Breast epithelium (tissue), 3 donors: ENCODE results near the gene ITGAE.

Source experiments
- POLR2A ChIP-seq: fragments of 450-650 bp; IDR thresholded peaks from one replicate; pipeline ENCODE4 v1.6.1; 2016; ENCODE audit warnings: antibody characterized with exemption, mild to moderate bottlenecking, moderate library complexity
- POLR2AphosphoS5 ChIP-seq, 3 donors: sonication (generic); formaldehyde crosslinking; IDR thresholded peaks; one replicate each; pipeline ENCODE4 v1.6.1; 2017; ENCODE audit warnings: antibody characterized with exemption in 3 of 3
- TF ChIP-seq, protein P1 (sequence below), 3 donors: fragments of 450-650 bp; IDR thresholded peaks; one replicate each; pipeline ENCODE4 v1.5.1; 2016 to 2017; ENCODE audit warnings: antibody characterized with exemption in 3 of 3, mild to moderate bottlenecking in 3 of 3, moderate library complexity in 3 of 3

DNA sequence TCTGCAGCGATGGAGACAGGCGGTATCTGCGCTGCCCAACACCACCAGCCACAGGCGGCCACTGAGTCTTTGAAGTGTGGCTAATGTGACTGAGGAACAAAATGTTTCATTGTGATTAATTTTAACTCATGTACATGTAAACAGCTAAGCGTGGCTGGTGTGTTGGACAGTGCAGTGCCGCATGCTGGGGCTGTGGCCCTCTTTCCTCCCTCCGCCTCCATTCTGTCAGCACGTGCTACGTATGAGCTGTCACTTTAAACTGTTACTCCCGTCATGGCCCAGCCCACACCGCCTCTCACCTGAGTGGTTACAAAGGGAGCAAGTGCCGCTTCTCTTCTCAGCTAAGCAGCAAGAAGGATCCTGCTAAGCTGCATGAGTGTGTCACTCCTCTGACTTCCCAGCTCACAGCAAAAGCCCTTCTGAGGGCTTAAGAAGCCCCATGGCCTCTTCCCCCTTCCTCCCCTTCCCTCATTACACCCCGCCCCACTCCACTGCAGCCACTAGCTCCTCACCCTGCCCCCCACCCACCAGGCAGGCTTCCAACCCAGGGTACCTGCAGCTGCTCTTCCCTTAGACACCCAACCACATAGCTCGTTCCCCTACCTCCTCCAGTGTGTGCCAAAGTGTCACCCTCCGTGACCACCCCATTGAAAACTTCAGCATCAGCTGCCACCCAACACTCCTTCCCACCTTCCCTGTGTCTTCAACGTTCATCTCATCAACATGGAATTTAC is 62.3 kb downstream of the ITGAE start:
- TF ChIP-seq, protein P1, sequence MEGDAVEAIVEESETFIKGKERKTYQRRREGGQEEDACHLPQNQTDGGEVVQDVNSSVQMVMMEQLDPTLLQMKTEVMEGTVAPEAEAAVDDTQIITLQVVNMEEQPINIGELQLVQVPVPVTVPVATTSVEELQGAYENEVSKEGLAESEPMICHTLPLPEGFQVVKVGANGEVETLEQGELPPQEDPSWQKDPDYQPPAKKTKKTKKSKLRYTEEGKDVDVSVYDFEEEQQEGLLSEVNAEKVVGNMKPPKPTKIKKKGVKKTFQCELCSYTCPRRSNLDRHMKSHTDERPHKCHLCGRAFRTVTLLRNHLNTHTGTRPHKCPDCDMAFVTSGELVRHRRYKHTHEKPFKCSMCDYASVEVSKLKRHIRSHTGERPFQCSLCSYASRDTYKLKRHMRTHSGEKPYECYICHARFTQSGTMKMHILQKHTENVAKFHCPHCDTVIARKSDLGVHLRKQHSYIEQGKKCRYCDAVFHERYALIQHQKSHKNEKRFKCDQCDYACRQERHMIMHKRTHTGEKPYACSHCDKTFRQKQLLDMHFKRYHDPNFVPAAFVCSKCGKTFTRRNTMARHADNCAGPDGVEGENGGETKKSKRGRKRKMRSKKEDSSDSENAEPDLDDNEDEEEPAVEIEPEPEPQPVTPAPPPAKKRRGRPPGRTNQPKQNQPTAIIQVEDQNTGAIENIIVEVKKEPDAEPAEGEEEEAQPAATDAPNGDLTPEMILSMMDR (IDR thresholded peaks at IDR 0.05) = no peak
- no peak for TF ChIP-seq POLR2A
- no peak for TF ChIP-seq POLR2AphosphoS5 (IDR thresholded peaks at IDR 0.05)
